Measurements from ENCODE around the gene EEFSEC.

The EEFSEC gene

DNA sequence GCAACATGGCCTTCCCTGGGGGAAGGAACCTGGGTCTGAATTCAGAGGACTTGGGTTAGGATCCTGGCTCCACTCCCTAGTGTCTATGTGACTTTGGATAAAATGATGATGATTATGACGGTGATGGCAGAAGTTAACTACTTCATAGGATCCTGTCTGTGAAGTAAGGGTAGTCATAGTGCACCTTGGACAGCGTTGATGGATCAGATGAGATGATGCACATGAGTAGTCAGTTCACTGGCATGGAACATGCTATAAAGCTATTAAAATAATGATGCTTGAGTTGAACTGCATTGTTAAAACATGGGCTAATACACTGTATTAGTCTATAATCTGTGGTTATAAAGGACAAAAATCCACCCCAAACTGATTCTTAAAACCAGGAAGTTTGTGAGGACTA is 62.0 kb downstream of the EEFSEC start:
- no peak for DNase-seq (ENCODE audit: low read depth, low spot score)
- H3K27ac ChIP-seq: no peak overlapping the region

GRCh38 chr3:128215800-128216495 is 62.7 kb downstream of the EEFSEC start:
- no peak overlapping the region for H3K27ac ChIP-seq
- DNase-seq (ENCODE audit: low read depth, low spot score): no peak

- no peak for DNase-seq (ENCODE audit: low read depth, low spot score)
- no peak overlapping the region for H3K27ac ChIP-seq
These were observed 64.6 kb downstream of the EEFSEC start for GRCh38 chr3:128217702-128218547.

- no peak for DNase-seq (ENCODE audit: low read depth, low spot score)
- H3K27ac ChIP-seq: no peak overlapping the region
These were observed 65.4 kb downstream of the EEFSEC start for GRCh38 chr3:128218548-128219257.

DNA sequence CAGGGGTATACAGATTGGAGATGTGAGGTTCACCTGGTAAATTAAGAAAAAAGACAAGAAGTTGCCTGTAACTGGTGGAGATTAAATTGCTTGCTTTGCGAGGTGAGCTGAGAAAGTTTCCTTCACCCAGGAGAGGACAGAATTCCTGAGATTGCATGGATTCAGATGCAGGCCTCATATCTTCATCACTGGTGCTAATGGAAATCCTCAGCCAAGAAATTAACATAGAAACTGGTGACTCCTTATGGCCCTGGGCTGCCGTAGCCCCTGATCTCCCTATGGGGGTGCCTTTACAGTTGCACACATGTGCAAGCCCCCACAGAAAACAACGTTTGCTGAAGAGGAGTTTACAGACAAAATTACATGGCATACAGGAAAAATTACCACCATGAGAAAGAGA is 68.0 kb downstream of the EEFSEC start:
- no peak overlapping the region for H3K27ac ChIP-seq
- DNase-seq (ENCODE audit: low read depth, low spot score): no peak

- no peak overlapping the region for H3K27ac ChIP-seq
- DNase-seq (ENCODE audit: low read depth, low spot score): no peak
These were observed 69.6 kb downstream of the EEFSEC start for GRCh38 chr3:128222796-128223385.

GRCh38 chr3:128226186-128226725 is 73.0 kb downstream of the EEFSEC start:
- no peak overlapping the region for H3K27ac ChIP-seq
- no peak for DNase-seq (ENCODE audit: low read depth, low spot score)

DNA sequence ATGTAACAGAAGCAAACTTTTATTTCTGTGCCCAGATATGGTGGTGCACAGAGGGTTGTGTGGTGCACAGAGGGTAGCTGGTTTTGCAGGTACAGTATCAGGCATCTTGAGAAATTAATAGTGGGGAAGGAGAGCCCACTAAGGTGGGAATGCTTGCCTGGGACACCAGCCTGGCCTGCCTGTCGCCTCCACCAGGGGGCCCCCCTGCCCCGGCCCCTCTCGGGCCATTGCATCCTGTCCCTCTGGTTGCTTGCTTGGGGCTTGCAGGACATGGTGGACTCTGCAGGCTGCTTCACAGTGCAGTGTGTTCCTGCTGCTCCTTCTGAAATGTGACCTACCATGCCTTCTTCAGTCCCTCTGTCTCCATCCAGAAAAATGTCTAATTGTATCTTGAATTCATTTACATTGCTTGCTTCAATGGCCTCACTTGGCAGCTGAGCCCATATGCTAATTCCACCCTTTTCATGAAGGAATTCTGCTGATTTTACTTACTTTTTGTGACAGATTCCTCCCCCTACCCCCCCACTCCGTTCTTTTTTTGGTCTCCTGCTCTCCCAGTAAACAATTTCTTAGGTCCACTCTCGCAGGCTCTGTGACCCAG is 73.6 kb downstream of the EEFSEC start:
- no peak for DNase-seq (ENCODE audit: low read depth, low spot score)
- H3K27ac ChIP-seq: no peak overlapping the region

GRCh38 chr3:128227507-128227906 is 74.2 kb downstream of the EEFSEC start:
- no peak for DNase-seq (ENCODE audit: low read depth, low spot score)
- no peak overlapping the region for H3K27ac ChIP-seq

GRCh38 chr3:128228366-128228910 is 75.2 kb downstream of the EEFSEC start:
- H3K27ac ChIP-seq: no peak overlapping the region
- DNase-seq (ENCODE audit: low read depth, low spot score): no peak

GRCh38 chr3:128229106-128229857 is 76.0 kb downstream of the EEFSEC start:
- DNase-seq (ENCODE audit: low read depth, low spot score): no peak
- H3K27ac ChIP-seq: no peak overlapping the region

- DNase-seq (ENCODE audit: low read depth, low spot score): no peak
These were observed 78.3 kb downstream of the EEFSEC start for GRCh38 chr3:128231606-128232005.

DNA sequence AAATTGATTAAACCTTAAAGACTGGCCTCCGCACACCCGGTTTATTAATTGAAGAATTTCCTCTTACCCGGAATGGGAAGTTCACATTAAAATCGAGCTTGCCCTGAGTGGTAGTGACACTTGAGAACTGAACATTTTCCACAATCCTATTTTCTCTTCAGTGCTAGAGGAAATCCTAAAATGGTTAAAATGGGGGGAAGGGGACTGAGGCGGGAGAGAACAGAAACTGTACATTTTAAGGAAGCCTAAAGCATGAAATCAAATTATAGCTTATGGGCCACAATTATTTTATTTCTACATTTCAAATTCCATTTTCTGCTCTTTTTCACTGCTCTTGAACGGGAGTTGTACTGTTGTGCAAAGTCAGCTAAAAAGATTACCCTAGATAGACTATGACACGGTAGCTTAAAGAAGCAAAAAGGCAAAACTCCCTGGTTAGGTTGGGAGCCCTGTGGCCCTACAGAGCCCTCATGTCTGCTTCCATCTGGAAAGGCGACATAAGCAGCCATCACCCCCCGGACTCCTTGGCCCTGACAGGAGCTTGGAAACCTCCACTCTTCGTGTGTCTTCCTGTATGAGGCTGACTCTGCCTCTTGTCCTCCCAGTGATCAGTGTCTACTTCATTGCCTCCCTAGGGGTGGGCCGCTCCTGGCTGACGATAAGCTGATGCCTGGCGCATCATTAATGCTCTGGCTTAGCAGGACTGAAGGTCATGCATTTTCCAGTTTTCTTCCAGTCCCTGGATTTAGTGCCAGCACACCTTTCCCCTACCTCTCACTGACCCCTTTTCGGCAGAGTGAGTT is 79.3 kb downstream of the EEFSEC start:
- no peak for DNase-seq (ENCODE audit: low read depth, low spot score)
- no peak overlapping the region for H3K27ac ChIP-seq

More at GRCh38 chr3:128231606-128232005, 78.3 kb downstream of the EEFSEC start:
- H3K27ac ChIP-seq: no peak overlapping the region

DNA sequence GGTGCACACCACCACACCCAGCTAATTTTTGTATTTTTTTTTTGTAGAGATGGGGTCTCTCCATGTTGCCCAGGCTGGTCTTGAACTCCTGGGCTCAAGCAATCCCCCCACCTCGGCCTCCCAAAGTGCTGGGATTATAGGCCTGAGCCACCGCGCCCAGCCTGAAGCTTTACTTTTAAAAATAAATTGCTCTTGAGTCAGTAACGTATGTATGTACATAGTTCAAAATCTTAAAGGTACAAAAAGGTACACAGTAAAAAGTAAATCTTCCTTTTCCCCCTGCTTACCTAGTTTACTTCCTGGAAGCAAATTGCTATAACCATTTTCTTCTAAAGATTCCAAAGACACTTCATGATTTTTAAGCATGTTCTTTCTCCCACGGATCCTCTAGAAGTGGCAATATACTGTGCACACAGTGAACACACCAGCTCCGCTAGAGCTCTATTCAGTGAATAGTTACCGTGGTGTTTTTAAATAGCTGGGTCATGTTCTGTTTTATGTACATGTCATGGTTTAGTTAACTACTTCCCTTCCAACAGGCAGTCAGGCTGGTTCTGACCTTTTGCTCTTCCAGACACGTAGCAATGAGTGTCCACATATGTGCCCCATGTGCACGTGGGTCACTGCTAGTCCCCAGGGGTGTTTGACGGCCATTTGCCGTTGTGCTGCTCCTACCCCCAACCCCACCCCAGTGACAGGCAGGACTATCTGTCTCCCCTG is 82.1 kb downstream of the EEFSEC start:
- H3K27ac ChIP-seq: no peak overlapping the region
- DNase-seq (ENCODE audit: low read depth, low spot score): no peak

DNA sequence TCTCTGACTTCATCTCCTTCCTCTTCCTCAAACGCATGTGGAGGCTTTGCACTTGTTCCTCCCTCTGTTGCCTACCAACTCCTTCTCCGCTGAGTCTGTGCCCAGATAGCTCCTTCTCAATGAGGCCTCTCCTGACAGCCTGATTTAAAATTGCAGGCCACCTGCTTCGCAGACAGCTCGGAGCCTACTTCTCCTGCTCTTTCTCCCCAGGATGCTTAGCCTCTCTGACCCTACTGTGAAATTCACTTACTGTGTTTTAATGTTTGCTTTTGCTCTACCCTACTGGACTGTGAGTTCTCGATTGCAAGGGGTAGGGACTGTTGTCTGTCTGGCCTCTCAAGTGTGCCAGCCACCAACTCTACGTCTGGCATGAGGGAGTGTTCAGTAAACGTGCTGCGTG is 83.4 kb downstream of the EEFSEC start:
- no peak overlapping the region for H3K27ac ChIP-seq
- DNase-seq (ENCODE audit: low read depth, low spot score): no peak

- no peak for DNase-seq (ENCODE audit: low read depth, low spot score)
- no peak overlapping the region for H3K27ac ChIP-seq
These were observed 84.3 kb downstream of the EEFSEC start for GRCh38 chr3:128237348-128238183.

GRCh38 chr3:128238184-128238489 is 84.9 kb downstream of the EEFSEC start:
- no peak overlapping the region for H3K27ac ChIP-seq
- DNase-seq (ENCODE audit: low read depth, low spot score): no peak
